GM23338 (cell line): ENCODE data around the gene SLC13A5. TPM values are rescaled to one million over a fixed set of nuclear protein-coding genes. Genes with fewer than 3 reads are reported as not detected.
"Not testable (repeated sequence)": the region's sequence is repeated elsewhere in the genome, so short reads cannot be mapped to it uniquely, and the experiment has no call there.

Experiments
- ATAC-seq: fragments of 200-7000 bp; cut with Tn5 transposase; 3 replicates; pipeline ENCODE4 v1.9.1; 2020
- DNase-seq: peaks from one replicate; pipeline ENCODE4 v3.0.0-alpha.2; 2015; ENCODE audit warnings: low spot score
- H2AFZ ChIP-seq: fragments of 200-600 bp; sonication (generic); 2 replicates; pipeline ENCODE4 v1.8.0; 2016; ENCODE audit warnings: antibody characterized with exemption, mild to moderate bottlenecking, moderate library complexity
- H3F3A ChIP-seq: fragments of 200-600 bp; sonication (generic); replicated peaks from 2 replicates; pipeline ENCODE4 v1.8.0; 2017; ENCODE audit warnings: antibody characterized with exemption, mixed run types, low read depth
- H3K27ac ChIP-seq: fragments of 200-600 bp; sonication (generic); 2 replicates; pipeline ENCODE4 v1.6.1; 2016; ENCODE audit warnings: low read depth
- H3K27me3 ChIP-seq: fragments of 200-600 bp; sonication (generic); 2 replicates; pipeline ENCODE4 v1.8.0; 2016; ENCODE audit warnings: mild to moderate bottlenecking, mixed run types, moderate library complexity; ENCODE audit not compliant: insufficient read depth
- H3K36me3 ChIP-seq: fragments of 200-600 bp; sonication (generic); 2 replicates; pipeline ENCODE4 v1.8.0; 2016; ENCODE audit warnings: mild to moderate bottlenecking; ENCODE audit not compliant: insufficient read depth
- H3K4me1 ChIP-seq: fragments of 200-600 bp; sonication (generic); 2 replicates; pipeline ENCODE4 v1.8.0; 2016; ENCODE audit warnings: mild to moderate bottlenecking, moderate library complexity; ENCODE audit not compliant: insufficient read depth
- H3K4me2 ChIP-seq: fragments of 200-600 bp; sonication (generic); 2 replicates; pipeline ENCODE4 v1.7.1; 2017; ENCODE audit warnings: mixed run types
- H3K4me3 ChIP-seq: fragments of 200-600 bp; sonication (generic); 2 replicates; pipeline ENCODE4 v1.6.1; 2016; ENCODE audit warnings: mixed run types
- H3K79me2 ChIP-seq: fragments of 200-600 bp; sonication (generic); replicated peaks from 2 replicates; pipeline ENCODE4 v1.8.0; 2017; ENCODE audit warnings: mild to moderate bottlenecking; ENCODE audit not compliant: insufficient read depth
- H3K9me2 ChIP-seq: fragments of 200-600 bp; sonication (generic); 2 replicates; pipeline ENCODE4 v1.8.0; 2017; ENCODE audit not compliant: insufficient read depth
- H4K20me1 ChIP-seq: fragments of 200-600 bp; sonication (generic); replicated peaks from 2 replicates; pipeline ENCODE4 v1.8.0; 2017; ENCODE audit warnings: mild to moderate bottlenecking; ENCODE audit not compliant: insufficient read depth
- H3K27ac Mint-ChIP-seq: 2 replicates; pipeline ENCODE4 v1.8.0; 2020; ENCODE audit warnings: inconsistent platforms, mild to moderate bottlenecking, moderate library complexity, mixed read lengths
- H3K27me3 Mint-ChIP-seq: 3 replicates; pipeline ENCODE4 v1.8.0; 2022; ENCODE audit warnings: low read depth, mild to moderate bottlenecking, moderate library complexity, mixed read lengths, inconsistent platforms; ENCODE audit not compliant: insufficient read depth, poor library complexity
- H3K36me3 Mint-ChIP-seq: 3 replicates; pipeline ENCODE4 v1.8.0; 2021; ENCODE audit warnings: low read depth, mild to moderate bottlenecking, inconsistent platforms, moderate library complexity, mixed read lengths
- H3K4me1 Mint-ChIP-seq: 3 replicates; pipeline ENCODE4 v1.8.0; 2020; ENCODE audit warnings: mild to moderate bottlenecking, inconsistent platforms, mixed read lengths
- H3K4me3 Mint-ChIP-seq: 3 replicates; pipeline ENCODE4 v1.8.0; 2021; ENCODE audit warnings: moderate library complexity, mild to moderate bottlenecking, inconsistent platforms, mixed read lengths
- H3K9me3 Mint-ChIP-seq: 3 replicates; pipeline ENCODE4 v1.8.0; 2020; ENCODE audit warnings: moderate library complexity, mild to moderate bottlenecking, inconsistent platforms, mixed read lengths
- EZH2 ChIP-seq: fragments of 200-600 bp; sonication (generic); IDR thresholded peaks from one replicate; pipeline ENCODE4 v1.8.0; 2017; ENCODE audit warnings: antibody characterized with exemption, mild to moderate bottlenecking, low read depth; ENCODE audit not compliant: unreplicated experiment
- EZH2phosphoT487 ChIP-seq: fragments of 200-600 bp; sonication (generic); IDR thresholded peaks from one replicate; pipeline ENCODE4 v1.8.1; 2018; ENCODE audit warnings: antibody characterized with exemption; ENCODE audit not compliant: unreplicated experiment
- NANOG ChIP-seq: IDR thresholded peaks from 2 replicates; pipeline ENCODE4 v1.6.1; 2016; ENCODE audit warnings: antibody characterized with exemption, borderline replicate concordance
- POLR2AphosphoS5 ChIP-seq: IDR thresholded peaks from 2 replicates; pipeline ENCODE4 v1.6.1; 2016; ENCODE audit warnings: antibody characterized with exemption, low read depth
- ZNF114 ChIP-seq: fragments of 250-450 bp; sonication (Bioruptor Pico); IDR thresholded peaks from 2 replicates; pipeline ENCODE4 v1.5.0; 2020; ENCODE audit warnings: mild to moderate bottlenecking, moderate library complexity
- ZNF331 ChIP-seq: fragments of 250-450 bp; sonication (Bioruptor Pico); IDR thresholded peaks from 2 replicates; pipeline ENCODE4 v1.5.0; 2020; ENCODE audit warnings: low read depth, mild to moderate bottlenecking, moderate library complexity
- polyA plus RNA-seq: library from polyadenylated mRNA; unstranded; fragments of >200 nt; fragmentation: Nextera tagmentation; extraction: Ambion mirVana; gene quantifications from 2 replicates; pipeline ENCODE4 v1.2.1, GENCODE V29; 2016
- total RNA-seq: library from RNA; depleted of rRNA; stranded (reverse); fragments of >200 nt; shearing (Covaris generic); gene quantifications from 2 replicates; pipeline ENCODE4 v1.2.3, GENCODE V29; 2014
- TF ChIP-seq, protein P1 (sequence below), 2 experiments: fragments of 200-600 bp in 1 of 2; sonication (generic) in 1 of 2; conservative IDR thresholded peaks; 2 replicates each; pipeline versions ENCODE4 v1.5.1 to v1.6.1; 2016 to 2017; ENCODE audit warnings: antibody characterized with exemption in 2 of 2, low read depth in 2 of 2, mild to moderate bottlenecking in 2 of 2, moderate library complexity in 1 of 2
- TF ChIP-seq, protein P2 (sequence below): fragments of 250-450 bp; sonication (Bioruptor Pico); IDR thresholded peaks from 2 replicates; pipeline ENCODE4 v1.5.0; 2020; ENCODE audit warnings: mild to moderate bottlenecking, moderate library complexity
- TF ChIP-seq, protein P3 (sequence below): IDR thresholded peaks from 2 replicates; pipeline ENCODE4 v1.6.1; 2016; ENCODE audit warnings: antibody characterized with exemption
- TF ChIP-seq, protein P4 (sequence below): IDR thresholded peaks from one replicate; pipeline ENCODE4 v1.6.1; 2018; ENCODE audit warnings: antibody characterized with exemption; ENCODE audit not compliant: unreplicated experiment

SLC13A5 gene
- total and polyA plus RNA-seq, 2 experiments from 2014 or later = 1.2 to 2.3 TPM

DNA sequence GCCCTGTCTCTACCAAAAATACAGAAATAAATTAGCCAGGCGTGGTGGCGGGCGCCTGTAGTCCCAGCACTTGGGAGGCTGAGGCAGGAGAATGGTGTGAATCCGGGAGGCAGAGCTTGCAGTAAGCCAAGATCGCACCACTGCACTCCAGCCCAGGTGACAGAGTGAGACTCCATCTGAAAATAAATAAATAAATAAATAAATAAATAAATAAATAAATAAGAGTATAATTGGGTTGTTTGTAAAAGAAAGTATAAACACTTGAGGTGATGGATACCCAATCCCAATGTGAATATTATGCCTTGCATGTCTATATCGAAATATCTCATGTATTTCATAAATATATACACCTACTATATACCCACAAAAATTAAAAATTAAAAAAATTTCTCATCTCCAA is 33.5 kb upstream of the SLC13A5 start:
- H3K4me2 ChIP-seq, H3K27ac Mint-ChIP-seq, H3K4me1 ChIP-seq, ATAC-seq, H3K27me3 Mint-ChIP-seq, H3K79me2 ChIP-seq, H3K27me3 ChIP-seq, H3K9me2 ChIP-seq, H3F3A ChIP-seq, H3K36me3 ChIP-seq, H3K4me3 Mint-ChIP-seq, H3K4me3 ChIP-seq, H4K20me1 ChIP-seq, H3K27ac ChIP-seq, H3K36me3 Mint-ChIP-seq, H2AFZ ChIP-seq, H3K4me1 Mint-ChIP-seq, DNase-seq: not testable (repeated sequence)
- peaks cover 12% of the 10 kb centered on the region for H3K9me3 Mint-ChIP-seq

DNA sequence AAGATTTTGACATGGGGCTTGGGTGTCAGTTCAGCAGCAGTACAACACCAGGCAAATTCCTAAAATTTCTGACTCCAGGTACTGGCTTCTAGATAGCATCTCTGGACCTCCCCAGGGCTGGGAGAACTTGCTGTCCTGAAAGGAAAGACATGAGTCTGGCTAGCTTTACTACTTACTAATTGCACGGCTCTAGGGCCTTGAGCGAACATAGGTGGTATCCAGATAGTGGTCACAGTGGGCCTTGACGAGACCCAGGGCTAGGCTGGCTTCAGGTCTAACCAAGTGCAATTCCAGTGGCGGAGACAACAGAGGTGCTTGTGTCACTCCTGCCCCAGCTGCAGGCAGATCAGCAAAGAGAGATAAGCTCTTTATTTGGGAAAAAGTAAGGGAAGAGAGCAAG is 16.4 kb upstream of the SLC13A5 start:
- Histone ChIP-seq H3K4me3 (no peak overlapping the region), H3K27me3 (no peaks in the 10 kb centered on the region), H3K9me2 (0 out of 2 replicates have a peak, but pooled peaks cover 10% of the 10 kb centered on the region), H3K36me3 (no peaks in the 10 kb centered on the region), H3K27ac (no peak overlapping the region), H2AFZ (no peak overlapping the region), H4K20me1 (no peaks in the 10 kb centered on the region), H3K79me2 (no peaks in the 10 kb centered on the region), H3F3A (no peaks in the 10 kb centered on the region), H3K4me1 (no peaks in the 10 kb centered on the region), H3K4me2 (no peak overlapping the region)
- H3K9me3 Mint-ChIP-seq = peaks cover 4% of the 10 kb centered on the region; the same call in 2 of the 3 replicates
- H3K27ac Mint-ChIP-seq = no peak overlapping the region
- no peak for DNase-seq
- H3K4me3 Mint-ChIP-seq = no peak overlapping the region
- ATAC-seq = no peak
- H3K36me3 Mint-ChIP-seq = no peaks in the 10 kb centered on the region
- H3K4me1 Mint-ChIP-seq = no peaks in the 10 kb centered on the region
- H3K27me3 Mint-ChIP-seq = peaks cover 3% of the 10 kb centered on the region
- TF ChIP-seq POLR2AphosphoS5 (no peak), ZNF114 (CRISPR knock-in tag) (no peak), ZNF331 (CRISPR knock-in tag) (no peak), EZH2phosphoT487 (no peak), EZH2 (no peak), NANOG (no peak)
- TF ChIP-seq, protein P1, sequence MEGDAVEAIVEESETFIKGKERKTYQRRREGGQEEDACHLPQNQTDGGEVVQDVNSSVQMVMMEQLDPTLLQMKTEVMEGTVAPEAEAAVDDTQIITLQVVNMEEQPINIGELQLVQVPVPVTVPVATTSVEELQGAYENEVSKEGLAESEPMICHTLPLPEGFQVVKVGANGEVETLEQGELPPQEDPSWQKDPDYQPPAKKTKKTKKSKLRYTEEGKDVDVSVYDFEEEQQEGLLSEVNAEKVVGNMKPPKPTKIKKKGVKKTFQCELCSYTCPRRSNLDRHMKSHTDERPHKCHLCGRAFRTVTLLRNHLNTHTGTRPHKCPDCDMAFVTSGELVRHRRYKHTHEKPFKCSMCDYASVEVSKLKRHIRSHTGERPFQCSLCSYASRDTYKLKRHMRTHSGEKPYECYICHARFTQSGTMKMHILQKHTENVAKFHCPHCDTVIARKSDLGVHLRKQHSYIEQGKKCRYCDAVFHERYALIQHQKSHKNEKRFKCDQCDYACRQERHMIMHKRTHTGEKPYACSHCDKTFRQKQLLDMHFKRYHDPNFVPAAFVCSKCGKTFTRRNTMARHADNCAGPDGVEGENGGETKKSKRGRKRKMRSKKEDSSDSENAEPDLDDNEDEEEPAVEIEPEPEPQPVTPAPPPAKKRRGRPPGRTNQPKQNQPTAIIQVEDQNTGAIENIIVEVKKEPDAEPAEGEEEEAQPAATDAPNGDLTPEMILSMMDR (conservative IDR thresholded peaks at IDR 0.05; ENCODE audit: low read depth in 2 of 2) = no peak
- TF ChIP-seq, protein P2, sequence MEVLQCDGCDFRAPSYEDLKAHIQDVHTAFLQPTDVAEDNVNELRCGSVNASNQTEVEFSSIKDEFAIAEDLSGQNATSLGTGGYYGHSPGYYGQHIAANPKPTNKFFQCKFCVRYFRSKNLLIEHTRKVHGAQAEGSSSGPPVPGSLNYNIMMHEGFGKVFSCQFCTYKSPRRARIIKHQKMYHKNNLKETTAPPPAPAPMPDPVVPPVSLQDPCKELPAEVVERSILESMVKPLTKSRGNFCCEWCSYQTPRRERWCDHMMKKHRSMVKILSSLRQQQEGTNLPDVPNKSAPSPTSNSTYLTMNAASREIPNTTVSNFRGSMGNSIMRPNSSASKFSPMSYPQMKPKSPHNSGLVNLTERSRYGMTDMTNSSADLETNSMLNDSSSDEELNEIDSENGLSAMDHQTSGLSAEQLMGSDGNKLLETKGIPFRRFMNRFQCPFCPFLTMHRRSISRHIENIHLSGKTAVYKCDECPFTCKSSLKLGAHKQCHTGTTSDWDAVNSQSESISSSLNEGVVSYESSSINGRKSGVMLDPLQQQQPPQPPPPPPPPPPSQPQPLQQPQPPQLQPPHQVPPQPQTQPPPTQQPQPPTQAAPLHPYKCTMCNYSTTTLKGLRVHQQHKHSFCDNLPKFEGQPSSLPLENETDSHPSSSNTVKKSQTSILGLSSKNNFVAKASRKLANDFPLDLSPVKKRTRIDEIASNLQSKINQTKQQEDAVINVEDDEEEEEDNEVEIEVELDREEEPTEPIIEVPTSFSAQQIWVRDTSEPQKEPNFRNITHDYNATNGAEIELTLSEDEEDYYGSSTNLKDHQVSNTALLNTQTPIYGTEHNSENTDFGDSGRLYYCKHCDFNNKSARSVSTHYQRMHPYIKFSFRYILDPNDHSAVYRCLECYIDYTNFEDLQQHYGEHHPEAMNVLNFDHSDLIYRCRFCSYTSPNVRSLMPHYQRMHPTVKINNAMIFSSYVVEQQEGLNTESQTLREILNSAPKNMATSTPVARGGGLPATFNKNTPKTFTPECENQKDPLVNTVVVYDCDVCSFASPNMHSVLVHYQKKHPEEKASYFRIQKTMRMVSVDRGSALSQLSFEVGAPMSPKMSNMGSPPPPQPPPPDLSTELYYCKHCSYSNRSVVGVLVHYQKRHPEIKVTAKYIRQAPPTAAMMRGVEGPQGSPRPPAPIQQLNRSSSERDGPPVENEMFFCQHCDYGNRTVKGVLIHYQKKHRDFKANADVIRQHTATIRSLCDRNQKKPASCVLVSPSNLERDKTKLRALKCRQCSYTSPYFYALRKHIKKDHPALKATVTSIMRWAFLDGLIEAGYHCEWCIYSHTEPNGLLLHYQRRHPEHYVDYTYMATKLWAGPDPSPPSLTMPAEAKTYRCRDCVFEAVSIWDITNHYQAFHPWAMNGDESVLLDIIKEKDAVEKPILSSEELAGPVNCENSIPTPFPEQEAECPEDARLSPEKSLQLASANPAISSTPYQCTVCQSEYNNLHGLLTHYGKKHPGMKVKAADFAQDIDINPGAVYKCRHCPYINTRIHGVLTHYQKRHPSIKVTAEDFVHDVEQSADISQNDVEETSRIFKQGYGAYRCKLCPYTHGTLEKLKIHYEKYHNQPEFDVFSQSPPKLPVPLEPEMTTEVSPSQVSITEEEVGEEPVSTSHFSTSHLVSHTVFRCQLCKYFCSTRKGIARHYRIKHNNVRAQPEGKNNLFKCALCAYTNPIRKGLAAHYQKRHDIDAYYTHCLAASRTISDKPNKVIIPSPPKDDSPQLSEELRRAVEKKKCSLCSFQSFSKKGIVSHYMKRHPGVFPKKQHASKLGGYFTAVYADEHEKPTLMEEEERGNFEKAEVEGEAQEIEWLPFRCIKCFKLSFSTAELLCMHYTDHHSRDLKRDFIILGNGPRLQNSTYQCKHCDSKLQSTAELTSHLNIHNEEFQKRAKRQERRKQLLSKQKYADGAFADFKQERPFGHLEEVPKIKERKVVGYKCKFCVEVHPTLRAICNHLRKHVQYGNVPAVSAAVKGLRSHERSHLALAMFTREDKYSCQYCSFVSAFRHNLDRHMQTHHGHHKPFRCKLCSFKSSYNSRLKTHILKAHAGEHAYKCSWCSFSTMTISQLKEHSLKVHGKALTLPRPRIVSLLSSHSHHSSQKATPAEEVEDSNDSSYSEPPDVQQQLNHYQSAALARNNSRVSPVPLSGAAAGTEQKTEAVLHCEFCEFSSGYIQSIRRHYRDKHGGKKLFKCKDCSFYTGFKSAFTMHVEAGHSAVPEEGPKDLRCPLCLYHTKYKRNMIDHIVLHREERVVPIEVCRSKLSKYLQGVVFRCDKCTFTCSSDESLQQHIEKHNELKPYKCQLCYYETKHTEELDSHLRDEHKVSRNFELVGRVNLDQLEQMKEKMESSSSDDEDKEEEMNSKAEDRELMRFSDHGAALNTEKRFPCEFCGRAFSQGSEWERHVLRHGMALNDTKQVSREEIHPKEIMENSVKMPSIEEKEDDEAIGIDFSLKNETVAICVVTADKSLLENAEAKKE = no peak
- TF ChIP-seq, protein P3, sequence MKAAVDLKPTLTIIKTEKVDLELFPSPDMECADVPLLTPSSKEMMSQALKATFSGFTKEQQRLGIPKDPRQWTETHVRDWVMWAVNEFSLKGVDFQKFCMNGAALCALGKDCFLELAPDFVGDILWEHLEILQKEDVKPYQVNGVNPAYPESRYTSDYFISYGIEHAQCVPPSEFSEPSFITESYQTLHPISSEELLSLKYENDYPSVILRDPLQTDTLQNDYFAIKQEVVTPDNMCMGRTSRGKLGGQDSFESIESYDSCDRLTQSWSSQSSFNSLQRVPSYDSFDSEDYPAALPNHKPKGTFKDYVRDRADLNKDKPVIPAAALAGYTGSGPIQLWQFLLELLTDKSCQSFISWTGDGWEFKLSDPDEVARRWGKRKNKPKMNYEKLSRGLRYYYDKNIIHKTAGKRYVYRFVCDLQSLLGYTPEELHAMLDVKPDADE = no peak
- TF ChIP-seq, protein P4, sequence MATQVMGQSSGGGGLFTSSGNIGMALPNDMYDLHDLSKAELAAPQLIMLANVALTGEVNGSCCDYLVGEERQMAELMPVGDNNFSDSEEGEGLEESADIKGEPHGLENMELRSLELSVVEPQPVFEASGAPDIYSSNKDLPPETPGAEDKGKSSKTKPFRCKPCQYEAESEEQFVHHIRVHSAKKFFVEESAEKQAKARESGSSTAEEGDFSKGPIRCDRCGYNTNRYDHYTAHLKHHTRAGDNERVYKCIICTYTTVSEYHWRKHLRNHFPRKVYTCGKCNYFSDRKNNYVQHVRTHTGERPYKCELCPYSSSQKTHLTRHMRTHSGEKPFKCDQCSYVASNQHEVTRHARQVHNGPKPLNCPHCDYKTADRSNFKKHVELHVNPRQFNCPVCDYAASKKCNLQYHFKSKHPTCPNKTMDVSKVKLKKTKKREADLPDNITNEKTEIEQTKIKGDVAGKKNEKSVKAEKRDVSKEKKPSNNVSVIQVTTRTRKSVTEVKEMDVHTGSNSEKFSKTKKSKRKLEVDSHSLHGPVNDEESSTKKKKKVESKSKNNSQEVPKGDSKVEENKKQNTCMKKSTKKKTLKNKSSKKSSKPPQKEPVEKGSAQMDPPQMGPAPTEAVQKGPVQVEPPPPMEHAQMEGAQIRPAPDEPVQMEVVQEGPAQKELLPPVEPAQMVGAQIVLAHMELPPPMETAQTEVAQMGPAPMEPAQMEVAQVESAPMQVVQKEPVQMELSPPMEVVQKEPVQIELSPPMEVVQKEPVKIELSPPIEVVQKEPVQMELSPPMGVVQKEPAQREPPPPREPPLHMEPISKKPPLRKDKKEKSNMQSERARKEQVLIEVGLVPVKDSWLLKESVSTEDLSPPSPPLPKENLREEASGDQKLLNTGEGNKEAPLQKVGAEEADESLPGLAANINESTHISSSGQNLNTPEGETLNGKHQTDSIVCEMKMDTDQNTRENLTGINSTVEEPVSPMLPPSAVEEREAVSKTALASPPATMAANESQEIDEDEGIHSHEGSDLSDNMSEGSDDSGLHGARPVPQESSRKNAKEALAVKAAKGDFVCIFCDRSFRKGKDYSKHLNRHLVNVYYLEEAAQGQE = no peak
